CD4-positive, alpha-beta memory T cell (primary cell): ENCODE results near the gene SYT2. TPM values are rescaled to one million over a fixed set of nuclear protein-coding genes. Genes with fewer than 3 reads are reported as not detected.
"Not testable (repeated sequence)": the region's sequence is repeated elsewhere in the genome, so short reads cannot be mapped to it uniquely, and the experiment has no call there.

ENCODE experiments used
- CTCF ChIA-PET: fragments of 350-600 bp; sonication (Branson Sonifier 250); formaldehyde crosslinking; loops from one replicate; lab custom pipeline; 2021; ENCODE audit warnings: inconsistent platforms; ENCODE audit not compliant: partially characterized antibody; lab: Charles Lee
- POLR2A ChIA-PET: fragments of 350-600 bp; sonication (Branson Sonifier 250); formaldehyde crosslinking; loops from one replicate; lab custom pipeline; 2021; ENCODE audit not compliant: partially characterized antibody; lab: Charles Lee
- DNase-seq, 5 donors: peaks; one replicate each; pipeline versions ENCODE4 v3.0.0 to v3.0.0-alpha.2; 2020 to 2022; ENCODE audit warnings: mixed read lengths in 1 of 5
- H3K27ac ChIP-seq: one replicate; pipeline ENCODE4 v1.7.0; 2013; ENCODE audit warnings: low read depth, low read length
- H3K27me3 ChIP-seq: 2 replicates; pipeline ENCODE4 v1.7.0; 2013; ENCODE audit warnings: mild to moderate bottlenecking, low read length, moderate library complexity; ENCODE audit not compliant: insufficient read depth
- H3K36me3 ChIP-seq: 2 replicates; pipeline ENCODE4 v1.7.0; 2013; ENCODE audit warnings: mild to moderate bottlenecking, low read length, moderate library complexity; ENCODE audit not compliant: insufficient read depth
- H3K4me1 ChIP-seq: 2 replicates; pipeline ENCODE4 v1.7.0; 2013; ENCODE audit warnings: mild to moderate bottlenecking, low read length, moderate library complexity; ENCODE audit not compliant: insufficient read depth
- H3K4me3 ChIP-seq, 2 donors: one replicate each; pipeline ENCODE4 v1.7.0; 2013; ENCODE audit warnings: low read length in 2 of 2, mild to moderate bottlenecking in 1 of 2
- H3K9me3 ChIP-seq, 2 donors: one replicate each; pipeline ENCODE4 v1.7.0; 2013; ENCODE audit warnings: low read length in 2 of 2, control low read depth in 1 of 2; ENCODE audit not compliant: control insufficient read depth in 1 of 2
- H3K27ac Mint-ChIP-seq, 7 donors: one replicate each; pipeline ENCODE4 v1.8.0; 2020 to 2021; ENCODE audit warnings: mixed read lengths in 7 of 7, mild to moderate bottlenecking in 6 of 7, inconsistent platforms in 3 of 7, moderate library complexity in 3 of 7
- H3K27me3 Mint-ChIP-seq, 2 donors: one replicate each; pipeline ENCODE4 v1.8.0; 2020 to 2021; ENCODE audit warnings: mixed read lengths in 2 of 2
- H3K36me3 Mint-ChIP-seq, 2 donors: one replicate each; pipeline ENCODE4 v1.8.0; 2020 to 2021; ENCODE audit warnings: mixed read lengths in 2 of 2, inconsistent platforms in 1 of 2, mild to moderate bottlenecking in 1 of 2
- H3K4me1 Mint-ChIP-seq, 4 donors: one replicate each; pipeline ENCODE4 v1.8.0; 2020 to 2021; ENCODE audit warnings: mixed read lengths in 4 of 4, mild to moderate bottlenecking in 1 of 4
- H3K4me3 Mint-ChIP-seq, 8 donors: one replicate each; pipeline ENCODE4 v1.8.0; 2020 to 2021; ENCODE audit warnings: mixed read lengths in 8 of 8, mild to moderate bottlenecking in 7 of 8, moderate library complexity in 6 of 8, inconsistent platforms in 3 of 8
- H3K9me3 Mint-ChIP-seq, 8 donors: one replicate each; pipeline ENCODE4 v1.8.0; 2020 to 2021; ENCODE audit warnings: mixed read lengths in 8 of 8, mild to moderate bottlenecking in 5 of 8, inconsistent platforms in 3 of 8, moderate library complexity in 1 of 8
- intact Hi-C: fragments of 100-400 bp; cut with micrococcal nuclease; formaldehyde crosslinking; loops from one replicate; pipeline ENCODE4 v1.15.1; 2023
- polyA plus RNA-seq, 2 donors: library from polyadenylated mRNA; unstranded; fragments of 300-500 nt; fragmentation: Illumina TruSeq; gene quantifications; one replicate each; pipeline ENCODE4 v1.2.3, GENCODE V29; 2021
- total RNA-seq, 2 experiments: library from RNA; stranded (reverse); gene quantifications; one replicate each; pipeline ENCODE4 v1.2.3, GENCODE V29; 2021

Gene SYT2
- total and polyA plus RNA-seq, 4 experiments from 2014 or later: 0.03 TPM; not detected in 3

DNA sequence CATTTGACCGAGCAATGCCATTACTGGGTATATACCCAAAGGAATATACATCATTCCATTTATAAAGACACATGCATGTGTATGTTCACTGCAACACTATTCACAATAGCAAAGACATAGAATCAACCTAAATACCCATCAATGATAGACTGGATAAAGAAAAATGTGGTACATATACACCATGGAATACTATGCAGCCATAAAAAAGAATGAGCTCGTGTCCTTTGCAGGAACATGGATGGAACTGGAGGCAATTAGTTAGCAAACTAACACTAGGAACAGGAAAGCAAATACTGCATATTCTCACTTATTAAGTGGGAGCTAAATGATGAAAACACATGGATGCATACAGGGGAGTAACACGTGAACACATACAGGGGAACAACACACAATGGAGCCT is 34.5 kb upstream of the SYT2 start:
- POLR2A ChIA-PET, H3K27me3 Mint-ChIP-seq, intact Hi-C loops, H3K4me3 Mint-ChIP-seq, H3K27me3 ChIP-seq, H3K4me1 ChIP-seq, H3K9me3 Mint-ChIP-seq, CTCF ChIA-PET, H3K4me3 ChIP-seq, H3K27ac ChIP-seq, H3K4me1 Mint-ChIP-seq, DNase-seq, H3K9me3 ChIP-seq: not testable (repeated sequence)
- Mint-ChIP-seq H3K27ac (peak overlapping the region in 2 of 7 donors; percentile 29 to 48), H3K36me3 (peaks cover 61 to 81% of the 10 kb centered on the region in 2 donors)
- H3K36me3 ChIP-seq: peaks cover 51% of the 10 kb centered on the region

- Histone ChIP-seq H3K4me1 (no peaks in the 10 kb centered on the region), H3K27me3 (no peaks in the 10 kb centered on the region), H3K4me3 (no peak overlapping the region), H3K27ac (no peak overlapping the region), H3K9me3 (no peaks in the 10 kb centered on the region), H3K36me3 (peaks cover 40% of the 10 kb centered on the region)
- H3K36me3 Mint-ChIP-seq: peaks cover 64 to 76% of the 10 kb centered on the region in 2 donors
- CTCF ChIA-PET: no interaction called here
- no peak overlapping the region for H3K4me3 Mint-ChIP-seq
- H3K27me3 Mint-ChIP-seq: no peaks in the 10 kb centered on the region
- POLR2A ChIA-PET: no interaction called here
- DNase-seq: no peak
- H3K9me3 Mint-ChIP-seq: peaks cover 0 to 5% (median 0%) of the 10 kb centered on the region in 8 donors
- H3K4me1 Mint-ChIP-seq: no peaks in the 10 kb centered on the region
- H3K27ac Mint-ChIP-seq: no peak overlapping the region
- intact Hi-C loops: no loop called here
Measured at GRCh38 chr1:202742496-202742895, 32.2 kb upstream of the SYT2 start.

DNA sequence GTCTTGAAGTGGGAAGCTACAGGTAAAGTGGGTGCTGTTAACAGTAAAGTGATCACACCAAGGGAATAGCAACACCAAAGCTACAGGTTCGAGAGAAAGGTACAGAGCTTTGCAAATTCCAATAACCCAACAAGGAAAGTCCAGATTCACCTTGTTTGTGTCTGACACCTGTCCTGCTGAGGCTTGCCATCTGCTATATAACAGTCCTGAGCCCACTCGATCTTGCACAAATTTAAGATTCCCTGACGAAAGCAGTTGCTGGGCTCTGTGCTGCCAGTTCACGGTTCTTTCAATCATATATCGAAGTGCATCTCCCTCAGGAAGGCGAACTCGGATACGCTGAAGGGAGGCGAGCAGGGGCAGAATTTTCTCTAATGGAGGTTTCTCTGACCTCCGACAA is 23.0 kb upstream of the SYT2 start:
- H3K4me3 ChIP-seq: no peak overlapping the region
- no peak for DNase-seq
- no peaks in the 10 kb centered on the region for H3K4me1 Mint-ChIP-seq
- intact Hi-C loops: no loop called here
- no peak overlapping the region for H3K27ac Mint-ChIP-seq
- ChIA-PET POLR2A (no interaction called here), CTCF (interaction anchor here (0.6 to 2.8 kb wide), 2 partner anchors 14 to 121 kb away, joined by 3 to 13 read pairs; no protein-coding TSS in a partner anchor)
- no peaks in the 10 kb centered on the region for H3K9me3 Mint-ChIP-seq
- H3K4me1 ChIP-seq: no peaks in the 10 kb centered on the region
- no peaks in the 10 kb centered on the region for H3K9me3 ChIP-seq
- no peaks in the 10 kb centered on the region for H3K27me3 Mint-ChIP-seq
- no peak overlapping the region for H3K4me3 Mint-ChIP-seq
- no peaks in the 10 kb centered on the region for H3K27me3 ChIP-seq
- peaks cover 54% of the 10 kb centered on the region for H3K36me3 ChIP-seq
- H3K36me3 Mint-ChIP-seq: peaks cover 63 to 91% of the 10 kb centered on the region in 2 donors
- no peak overlapping the region for H3K27ac ChIP-seq

DNA sequence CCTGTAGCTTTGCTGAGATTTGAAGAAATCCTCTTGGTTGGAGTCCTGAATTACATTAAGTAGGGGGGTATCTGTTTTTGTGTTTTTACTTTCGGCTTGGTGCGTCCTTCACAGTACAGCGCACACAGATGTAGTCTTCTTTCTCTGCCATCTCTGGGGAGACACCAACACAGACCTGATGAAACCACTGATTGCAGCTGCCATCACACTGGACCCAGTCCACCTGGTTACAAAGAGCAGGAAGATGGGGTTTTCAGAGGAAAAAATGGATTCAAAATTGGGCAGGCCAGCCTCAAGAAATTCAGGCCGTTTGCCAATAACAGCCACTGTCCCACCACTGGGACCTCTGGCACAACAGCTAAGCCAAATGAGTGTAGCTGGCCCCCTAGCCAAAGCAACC is 18.7 kb upstream of the SYT2 start:
- Histone ChIP-seq H3K36me3 (peaks cover 47% of the 10 kb centered on the region), H3K27me3 (no peaks in the 10 kb centered on the region), H3K4me1 (no peaks in the 10 kb centered on the region), H3K9me3 (no peaks in the 10 kb centered on the region), H3K27ac (no peak overlapping the region), H3K4me3 (no peak overlapping the region)
- no peak overlapping the region for H3K4me3 Mint-ChIP-seq
- no peaks in the 10 kb centered on the region for H3K9me3 Mint-ChIP-seq
- POLR2A ChIA-PET: no interaction called here
- no peak overlapping the region for H3K27ac Mint-ChIP-seq
- H3K27me3 Mint-ChIP-seq: no peaks in the 10 kb centered on the region
- no peaks in the 10 kb centered on the region for H3K4me1 Mint-ChIP-seq
- peaks cover 49 to 77% of the 10 kb centered on the region in 2 donors for H3K36me3 Mint-ChIP-seq
- intact Hi-C loops: no loop called here
- CTCF ChIA-PET: interaction anchor here (1.3 to 2.4 kb wide), 3 partner anchors 10 to 265 kb away, joined by 3 to 13 read pairs (median 9); no protein-coding TSS in a partner anchor
- no peak for DNase-seq

GRCh38 chr1:202725526-202725925 is 15.3 kb upstream of the SYT2 start:
- H3K27me3 ChIP-seq: no peaks in the 10 kb centered on the region
- H3K27ac ChIP-seq: no peak overlapping the region
- Mint-ChIP-seq H3K27me3 (no peaks in the 10 kb centered on the region), H3K36me3 (peaks cover 31 to 44% of the 10 kb centered on the region in 2 donors), H3K27ac (peak overlapping the region in 2 of 7 donors; percentile 23 to 44), H3K4me1 (no peaks in the 10 kb centered on the region), H3K9me3 (no peaks in the 10 kb centered on the region), H3K4me3 (no peak overlapping the region)
- intact Hi-C loops: no loop called here
- no peak for DNase-seq
- peaks cover 36% of the 10 kb centered on the region for H3K36me3 ChIP-seq
- H3K9me3 ChIP-seq: no peaks in the 10 kb centered on the region
- H3K4me1 ChIP-seq: no peaks in the 10 kb centered on the region
- ChIA-PET POLR2A (no interaction called here), CTCF (interaction anchor here (0.9 to 1.8 kb wide), 4 partner anchors 8 to 383 kb away, joined by 3 to 4 read pairs (median 3); partner anchors contain the start of gene UBE2T)
- no peak overlapping the region for H3K4me3 ChIP-seq

DNA sequence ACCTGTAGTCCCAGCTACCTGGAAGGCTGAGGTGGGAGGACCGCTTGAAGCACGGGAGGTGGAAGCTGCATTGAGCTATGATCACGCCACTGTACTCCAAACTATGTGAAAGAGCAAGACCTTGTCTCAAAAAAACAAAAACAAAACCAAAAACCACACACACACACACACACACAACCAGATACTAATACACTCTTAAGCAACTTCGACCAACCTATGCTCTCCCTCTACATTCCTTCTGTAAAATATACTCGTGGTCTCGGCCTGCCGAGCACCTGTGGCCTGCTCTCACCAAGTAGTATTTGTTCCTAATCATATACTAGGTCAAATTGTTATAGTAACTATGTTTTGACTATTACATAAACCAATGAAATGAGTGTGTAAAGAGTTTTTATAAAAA is 13.5 kb upstream of the SYT2 start:
- Histone ChIP-seq H3K4me3 (no peak overlapping the region), H3K9me3 (no peaks in the 10 kb centered on the region), H3K27ac (no peak overlapping the region), H3K27me3 (no peaks in the 10 kb centered on the region), H3K36me3 (peaks cover 18% of the 10 kb centered on the region), H3K4me1 (no peaks in the 10 kb centered on the region)
- H3K36me3 Mint-ChIP-seq: peaks cover 14 to 25% of the 10 kb centered on the region in 2 donors
- DNase-seq: no peak
- no peaks in the 10 kb centered on the region for H3K27me3 Mint-ChIP-seq
- H3K4me3 Mint-ChIP-seq: no peak overlapping the region
- H3K27ac Mint-ChIP-seq: peak overlapping the region in 1 of 7 donors; percentile 20
- H3K4me1 Mint-ChIP-seq: peaks cover 0 to 4% (median 2%) of the 10 kb centered on the region in 4 donors
- H3K9me3 Mint-ChIP-seq: no peaks in the 10 kb centered on the region
- CTCF ChIA-PET: interaction anchor here (1.5 kb wide), 1 partner anchor 12 kb away, joined by 5 read pairs; no protein-coding TSS in a partner anchor
- POLR2A ChIA-PET: no interaction called here
- intact Hi-C loops: no loop called here

DNA sequence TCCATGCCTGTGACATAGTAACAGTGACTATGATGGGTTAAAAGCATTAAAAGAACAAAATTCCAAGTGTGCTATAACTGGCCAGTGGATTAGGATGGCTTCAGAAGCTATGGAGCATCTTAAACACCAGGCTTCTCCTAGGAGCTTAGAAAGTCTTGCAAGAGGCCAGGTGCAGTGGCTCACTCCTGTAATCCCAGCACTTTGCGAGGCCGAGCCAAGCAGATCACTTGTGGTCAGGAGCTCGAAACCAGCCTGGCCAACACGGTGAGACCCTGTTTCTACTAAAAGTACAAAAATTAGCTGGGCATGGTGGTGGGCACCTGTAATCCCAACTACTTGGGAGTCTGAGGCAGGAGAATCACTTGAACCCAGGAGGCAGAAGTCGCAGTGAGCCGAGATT is 12.8 kb upstream of the SYT2 start:
- H3K4me3 Mint-ChIP-seq, intact Hi-C loops, H3K27ac ChIP-seq, H3K9me3 Mint-ChIP-seq, H3K27ac Mint-ChIP-seq, CTCF ChIA-PET, H3K27me3 Mint-ChIP-seq, H3K9me3 ChIP-seq, H3K4me1 ChIP-seq, H3K4me1 Mint-ChIP-seq, H3K27me3 ChIP-seq, POLR2A ChIA-PET, DNase-seq, H3K4me3 ChIP-seq: not testable (repeated sequence)
- peaks cover 11% of the 10 kb centered on the region for H3K36me3 ChIP-seq
- peaks cover 8 to 19% of the 10 kb centered on the region in 2 donors for H3K36me3 Mint-ChIP-seq
